SK-N-MC (cell line): Measurements from ENCODE around the gene REG3G.

Source experiments
- EZH2 ChIP-seq: fragments of 200-600 bp; sonication (generic); IDR thresholded peaks from one replicate; pipeline ENCODE4 v1.6.1; 2017; ENCODE audit warnings: antibody characterized with exemption
- POLR2AphosphoS5 ChIP-seq: IDR thresholded peaks from 2 replicates; pipeline ENCODE4 v1.6.1; 2012; ENCODE audit warnings: mild to moderate bottlenecking, low read depth, low read length, borderline replicate concordance

DNA sequence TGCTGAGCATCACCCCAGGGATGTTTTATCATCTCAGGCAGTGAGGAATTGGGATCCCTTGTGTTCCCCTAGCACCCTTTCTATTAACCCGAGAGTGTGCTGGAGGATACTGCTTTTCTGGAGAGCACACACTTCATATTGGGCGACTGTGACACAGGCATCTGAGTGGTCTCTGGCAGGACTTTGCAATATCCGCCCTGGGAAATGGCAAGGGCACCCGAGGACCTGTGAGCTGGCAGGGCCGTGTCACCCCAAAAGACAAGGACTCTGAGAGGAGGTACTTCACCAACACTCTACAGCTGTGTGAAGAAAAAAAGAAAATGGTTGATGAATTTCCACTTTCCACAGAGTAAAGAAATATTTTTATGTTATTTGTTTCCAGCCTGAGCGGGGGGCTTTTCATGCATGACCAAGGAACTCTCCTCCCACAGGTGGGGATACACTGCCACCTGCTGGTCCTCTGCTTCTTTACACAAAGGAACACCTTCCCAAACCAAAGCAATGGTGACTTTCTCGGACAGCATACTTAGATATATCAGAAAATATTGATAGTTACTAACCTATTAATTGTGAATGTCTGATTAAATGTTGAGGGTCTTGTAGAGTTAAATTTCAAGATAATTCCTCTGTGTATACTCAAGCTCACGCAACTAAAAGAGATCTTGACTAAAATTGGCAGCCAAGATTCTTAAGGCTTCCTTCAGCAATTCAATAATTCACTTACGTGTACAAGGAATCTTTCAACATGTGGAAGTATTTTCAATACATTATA is 45.9 kb upstream of the REG3G start:
- TF ChIP-seq EZH2 = no peak
- no peak for TF ChIP-seq POLR2AphosphoS5
